Kidney (tissue), 14 donors: ENCODE measurements around the gene HPCAL1. TPM values are rescaled to one million over a fixed set of nuclear protein-coding genes. Genes with fewer than 3 reads are reported as not detected.

ENCODE experiments used
- DNase-seq, 5 donors: peaks; one replicate each; pipeline ENCODE4 v3.0.0-alpha.2; 2013 to 2020
- FAIRE-seq: peaks from 2 replicates; lab custom pipeline; 2012; peaks lifted over from hg19 to GRCh38; lab: Jason Lieb, UNC
- H3K27ac ChIP-seq, 2 donors: one replicate each; pipeline ENCODE4 v1.7.0; 2013; ENCODE audit warnings: low read depth in 2 of 2, low read length in 2 of 2, inconsistent platforms in 1 of 2
- H3K27me3 ChIP-seq: one replicate; pipeline ENCODE4 v1.7.1; 2013; ENCODE audit warnings: low read length, inconsistent platforms; ENCODE audit not compliant: control insufficient read depth, insufficient read depth
- H3K36me3 ChIP-seq, 3 donors: one replicate each; pipeline versions ENCODE4 v1.7.0 to v1.7.1; 2013; ENCODE audit warnings: low read length in 3 of 3, control low read depth in 1 of 3, inconsistent platforms in 1 of 3; ENCODE audit not compliant: insufficient read depth in 3 of 3, control insufficient read depth in 2 of 3
- H3K4me1 ChIP-seq, 3 donors: one replicate each; pipeline versions ENCODE4 v1.7.0 to v1.7.1; 2013; ENCODE audit warnings: low read length in 3 of 3, inconsistent platforms in 1 of 3, low read depth in 1 of 3; ENCODE audit not compliant: control insufficient read depth in 2 of 3, insufficient read depth in 2 of 3
- H3K4me3 ChIP-seq, 3 donors: one replicate each; pipeline versions ENCODE4 v1.7.0 to v1.8.1; 2013; ENCODE audit warnings: low read length in 3 of 3, control low read depth in 1 of 3, inconsistent platforms in 1 of 3
- H3K9ac ChIP-seq, 3 donors: one replicate each; pipeline versions ENCODE4 v1.7.0 to v1.7.1; 2013; ENCODE audit warnings: low read length in 3 of 3, control low read depth in 1 of 3, inconsistent platforms in 1 of 3
- H3K9me3 ChIP-seq, 3 donors: one replicate each; pipeline versions ENCODE4 v1.7.0 to v1.7.1; 2013; ENCODE audit warnings: low read length in 3 of 3, control low read depth in 1 of 3, inconsistent platforms in 1 of 3; ENCODE audit not compliant: control insufficient read depth in 2 of 3, insufficient read depth in 1 of 3
- intact Hi-C: fragments of 100-400 bp; cut with DNase I; formaldehyde crosslinking; loops from one replicate; pipeline ENCODE4 v1.11.1; 2022
- polyA plus RNA-seq: library from polyadenylated mRNA; stranded (reverse); fragments of 350-450 nt; fragmentation: Illumina TruSeq; extraction: RNeasy Lipid Tissue Mini Kit (QIAGEN cat#74804); gene quantifications from one replicate; pipeline ENCODE4 v1.2.3, GENCODE V29; 2014; ENCODE audit warnings: low read depth, low replicate concordance; ENCODE audit not compliant: insufficient read depth
- total RNA-seq: library from RNA; stranded (reverse); fragmentation: NEBNext Ultra II Directional; extraction: Animal tissue kit (Norgen Biotek cat#: 25700); gene quantifications from one replicate; pipeline ENCODE4 v1.2.1, GENCODE V29; 2021
- TF ChIP-seq, protein P1 (sequence below): IDR thresholded peaks from 3 replicates; pipeline ENCODE4 v1.5.1; 2012; ENCODE audit warnings: mild to moderate bottlenecking, moderate library complexity, borderline replicate concordance; ENCODE audit not compliant: insufficient read depth; ENCODE audit errors: extremely low read depth
- donor health status: control.
- donor health status: control.
- donor health status: control.
- donor health status: control.
- donor health status: control.
- donor health status: DM: yes; HTN: yes; CAD: no.
- donor health status: Normal renal cell carcinoma (clear cell type).

The HPCAL1 gene
- total and polyA plus RNA-seq, 2 donors from 2014 or later: 47.3 to 121 TPM

DNA sequence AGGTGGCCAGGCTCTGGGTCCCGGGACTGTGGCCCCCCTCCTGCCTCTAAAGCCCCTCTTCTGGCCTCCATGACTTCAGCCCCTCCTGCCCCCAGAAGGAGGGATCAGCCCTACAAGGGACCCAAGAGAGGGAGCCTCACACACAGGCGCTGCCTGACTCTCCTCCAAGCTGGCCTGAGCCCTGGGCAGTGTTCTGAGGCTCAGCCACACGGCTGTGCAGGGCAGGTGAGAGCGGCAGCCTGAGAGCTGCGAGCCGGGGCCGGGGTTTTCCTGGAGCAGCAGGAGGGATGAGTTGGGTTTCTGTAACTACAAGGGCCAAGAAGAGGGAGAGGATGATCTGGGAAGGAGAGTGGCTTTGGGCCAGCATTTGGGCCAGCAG lies 70.1 kb downstream of the HPCAL1 start:
- H3K4me1 ChIP-seq: peaks cover 0 to 34% (median 18%) of the 10 kb centered on the region in 3 donors
- intact Hi-C loops: no loop called here
- H3K9me3 ChIP-seq: no peaks in the 10 kb centered on the region
- no peak overlapping the region for H3K9ac ChIP-seq
- TF ChIP-seq, protein P1, sequence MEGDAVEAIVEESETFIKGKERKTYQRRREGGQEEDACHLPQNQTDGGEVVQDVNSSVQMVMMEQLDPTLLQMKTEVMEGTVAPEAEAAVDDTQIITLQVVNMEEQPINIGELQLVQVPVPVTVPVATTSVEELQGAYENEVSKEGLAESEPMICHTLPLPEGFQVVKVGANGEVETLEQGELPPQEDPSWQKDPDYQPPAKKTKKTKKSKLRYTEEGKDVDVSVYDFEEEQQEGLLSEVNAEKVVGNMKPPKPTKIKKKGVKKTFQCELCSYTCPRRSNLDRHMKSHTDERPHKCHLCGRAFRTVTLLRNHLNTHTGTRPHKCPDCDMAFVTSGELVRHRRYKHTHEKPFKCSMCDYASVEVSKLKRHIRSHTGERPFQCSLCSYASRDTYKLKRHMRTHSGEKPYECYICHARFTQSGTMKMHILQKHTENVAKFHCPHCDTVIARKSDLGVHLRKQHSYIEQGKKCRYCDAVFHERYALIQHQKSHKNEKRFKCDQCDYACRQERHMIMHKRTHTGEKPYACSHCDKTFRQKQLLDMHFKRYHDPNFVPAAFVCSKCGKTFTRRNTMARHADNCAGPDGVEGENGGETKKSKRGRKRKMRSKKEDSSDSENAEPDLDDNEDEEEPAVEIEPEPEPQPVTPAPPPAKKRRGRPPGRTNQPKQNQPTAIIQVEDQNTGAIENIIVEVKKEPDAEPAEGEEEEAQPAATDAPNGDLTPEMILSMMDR: no peak
- FAIRE-seq (no peak), DNase-seq (no peak)
- H3K27ac ChIP-seq: no peak overlapping the region
- H3K36me3 ChIP-seq: no peaks in the 10 kb centered on the region
- no peak overlapping the region for H3K4me3 ChIP-seq
- no peaks in the 10 kb centered on the region for H3K27me3 ChIP-seq

- DNase-seq (no peak), FAIRE-seq (no peak)
- intact Hi-C loops: no loop called here
- no peaks in the 10 kb centered on the region for H3K9me3 ChIP-seq
- H3K9ac ChIP-seq: no peak overlapping the region
- H3K27me3 ChIP-seq: no peaks in the 10 kb centered on the region
- H3K4me1 ChIP-seq: peaks cover 0 to 29% (median 21%) of the 10 kb centered on the region in 3 donors
- TF ChIP-seq, protein P1: no peak
- H3K36me3 ChIP-seq: no peaks in the 10 kb centered on the region
- H3K27ac ChIP-seq: no peak overlapping the region
- no peak overlapping the region for H3K4me3 ChIP-seq
These were observed 71.2 kb downstream of the HPCAL1 start for GRCh38 chr2:10373931-10374330.

- no peak overlapping the region for H3K9ac ChIP-seq
- peaks cover 0 to 24% (median 16%) of the 10 kb centered on the region in 3 donors for H3K4me1 ChIP-seq
- no peaks in the 10 kb centered on the region for H3K36me3 ChIP-seq
- intact Hi-C loops: no loop called here
- no peak for FAIRE-seq
- no peak overlapping the region for H3K27ac ChIP-seq
- TF ChIP-seq, protein P1: no peak
- H3K27me3 ChIP-seq: no peaks in the 10 kb centered on the region
- no peaks in the 10 kb centered on the region for H3K9me3 ChIP-seq
- no peak for DNase-seq
- H3K4me3 ChIP-seq: no peak overlapping the region
These were observed 71.7 kb downstream of the HPCAL1 start for GRCh38 chr2:10374362-10374943.
